Measurements from ENCODE around the gene IQGAP3. TPM values are rescaled to one million over a fixed set of nuclear protein-coding genes. Genes with fewer than 3 reads are reported as not detected.

Gene IQGAP3
- total and polyA plus RNA-seq, 2 of the 4 experiments (the other 2 are of a cell fraction), result 12.5 to 13.6 TPM

GRCh38 chr1:156517748-156518147, 54.6 kb downstream of the IQGAP3 start:
- intact Hi-C loops (cut with micrococcal nuclease) (no loop called here), in situ Hi-C loops (cut with MboI; ENCODE audit: low sequenced_read_pairs) (no loop called here), dilution Hi-C loops (cut with HindIII; ENCODE audit: low sequenced_read_pairs, unreplicated experiment) (no loop called here)
- Histone ChIP-seq H2BK15ac (ENCODE audit: low read depth, low read length) (no peak overlapping the region), H2BK5ac (ENCODE audit: low read depth, low read length, poor library complexity, severe bottlenecking) (no peak overlapping the region), H4K5ac (ENCODE audit: low read depth, low read length) (no peak overlapping the region), H2BK20ac (ENCODE audit: low read depth, low read length) (no peak overlapping the region), H2BK120ac (ENCODE audit: low read depth, low read length) (no peak overlapping the region), H4K20me1 (ENCODE audit: insufficient read depth, low read length) (no peaks in the 10 kb centered on the region), H3K27ac (ENCODE audit: insufficient read depth, low read length) (no peak overlapping the region), H2AFZ (replicated peaks; ENCODE audit: low read length, poor library complexity) (no peak overlapping the region), H3K4me3 (ENCODE audit: insufficient read depth, low read depth, low read length) (no peak overlapping the region), H3K27me3 (ENCODE audit: control insufficient read depth, insufficient read depth, low read length) (no peaks in the 10 kb centered on the region), H3K56ac (ENCODE audit: extremely low read depth, insufficient read depth, low read length) (no peak overlapping the region), H3K14ac (replicated peaks; ENCODE audit: low read depth, low read length) (no peak overlapping the region), H3K9me3 (ENCODE audit: control insufficient read depth, insufficient read depth, low read length) (no peaks in the 10 kb centered on the region), H4K8ac (ENCODE audit: low read depth in 2 of 2, low read length in 2 of 2) (no peak overlapping the region), H3K23ac (ENCODE audit: low read depth, low read length) (no peak overlapping the region), H3K4me2 (ENCODE audit: low read depth, low read length) (no peak overlapping the region), H2AK5ac (ENCODE audit: low read depth, low read length) (no peak overlapping the region), H3K4me1 (ENCODE audit: control insufficient read depth, insufficient read depth, low read length) (no peaks in the 10 kb centered on the region), H3K36me3 (ENCODE audit: control insufficient read depth, insufficient read depth, low read length) (no peaks in the 10 kb centered on the region), H3K4ac (ENCODE audit: low read depth, low read length) (no peak overlapping the region), H2AK9ac (replicated peaks; ENCODE audit: low read depth, low read length, poor library complexity) (no peak overlapping the region), H3K79me1 (ENCODE audit: low read depth in 1 of 2, low read length in 2 of 2) (no peaks in the 10 kb centered on the region), H4K91ac (ENCODE audit: insufficient read depth, low read depth, low read length) (no peak overlapping the region), H3K18ac (ENCODE audit: low read depth, low read length) (no peak overlapping the region), H3K9ac (ENCODE audit: low read depth, low read length) (no peak overlapping the region), H3K9me1 (ENCODE audit: insufficient read depth, low read length) (no peaks in the 10 kb centered on the region)
- BruUV-seq (replicated peaks), result no TSS peak
- TF ChIP-seq, protein P1, sequence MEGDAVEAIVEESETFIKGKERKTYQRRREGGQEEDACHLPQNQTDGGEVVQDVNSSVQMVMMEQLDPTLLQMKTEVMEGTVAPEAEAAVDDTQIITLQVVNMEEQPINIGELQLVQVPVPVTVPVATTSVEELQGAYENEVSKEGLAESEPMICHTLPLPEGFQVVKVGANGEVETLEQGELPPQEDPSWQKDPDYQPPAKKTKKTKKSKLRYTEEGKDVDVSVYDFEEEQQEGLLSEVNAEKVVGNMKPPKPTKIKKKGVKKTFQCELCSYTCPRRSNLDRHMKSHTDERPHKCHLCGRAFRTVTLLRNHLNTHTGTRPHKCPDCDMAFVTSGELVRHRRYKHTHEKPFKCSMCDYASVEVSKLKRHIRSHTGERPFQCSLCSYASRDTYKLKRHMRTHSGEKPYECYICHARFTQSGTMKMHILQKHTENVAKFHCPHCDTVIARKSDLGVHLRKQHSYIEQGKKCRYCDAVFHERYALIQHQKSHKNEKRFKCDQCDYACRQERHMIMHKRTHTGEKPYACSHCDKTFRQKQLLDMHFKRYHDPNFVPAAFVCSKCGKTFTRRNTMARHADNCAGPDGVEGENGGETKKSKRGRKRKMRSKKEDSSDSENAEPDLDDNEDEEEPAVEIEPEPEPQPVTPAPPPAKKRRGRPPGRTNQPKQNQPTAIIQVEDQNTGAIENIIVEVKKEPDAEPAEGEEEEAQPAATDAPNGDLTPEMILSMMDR (conservative IDR thresholded peaks at IDR 0.05; ENCODE audit: low read depth, low read length), result no peak
- TF ChIP-seq MXI1 (IDR thresholded peaks at IDR 0.05; ENCODE audit: borderline replicate concordance, low read depth, low read length) (no peak), RCOR1 (IDR thresholded peaks at IDR 0.05; ENCODE audit: insufficient replicate concordance, low read length) (no peak), CHD1 (IDR thresholded peaks at IDR 0.05; ENCODE audit: low read depth, low read length) (no peak)
- POLR2A ChIA-PET (ENCODE audit: unreplicated experiment), result interaction anchor here (0.7 kb wide), 1 partner anchor 10 kb away, joined by 3 read pairs; no protein-coding TSS in a partner anchor
- ATAC-seq (ENCODE audit: low read depth) (no peak), DNase-seq (no peak)
- CTCF ChIA-PET, result interaction anchor here (0.6 kb wide), 1 partner anchor 284 kb away, joined by 5 read pairs; no protein-coding TSS in a partner anchor
- WGBS, 2 experiments (ENCODE audit: extremely low coverage in 2 of 2, insufficient read length in 1 of 2), result no CpG with 5 or more reads among the region's 4 CpGs
